Umbilical cord (tissue), 2 donors: Measurements from ENCODE around the gene CENPE. TPM values are rescaled to one million over a fixed set of nuclear protein-coding genes. Genes with fewer than 3 reads are reported as not detected.
"Not testable (repeated sequence)": the region's sequence is repeated elsewhere in the genome, so short reads cannot be mapped to it uniquely, and the experiment has no call there.

Experiments used
- DNase-seq: peaks from one replicate; pipeline ENCODE4 v3.0.0-alpha.2; 2015; ENCODE audit warnings: low spot score
- total RNA-seq: library from RNA; depleted of rRNA; stranded (reverse); fragments of >200 nt; gene quantifications from one replicate; pipeline ENCODE4 v1.2.3, GENCODE V29; 2014; ENCODE audit warnings: low replicate concordance; ENCODE audit not compliant: insufficient read depth

Gene CENPE, protein sequence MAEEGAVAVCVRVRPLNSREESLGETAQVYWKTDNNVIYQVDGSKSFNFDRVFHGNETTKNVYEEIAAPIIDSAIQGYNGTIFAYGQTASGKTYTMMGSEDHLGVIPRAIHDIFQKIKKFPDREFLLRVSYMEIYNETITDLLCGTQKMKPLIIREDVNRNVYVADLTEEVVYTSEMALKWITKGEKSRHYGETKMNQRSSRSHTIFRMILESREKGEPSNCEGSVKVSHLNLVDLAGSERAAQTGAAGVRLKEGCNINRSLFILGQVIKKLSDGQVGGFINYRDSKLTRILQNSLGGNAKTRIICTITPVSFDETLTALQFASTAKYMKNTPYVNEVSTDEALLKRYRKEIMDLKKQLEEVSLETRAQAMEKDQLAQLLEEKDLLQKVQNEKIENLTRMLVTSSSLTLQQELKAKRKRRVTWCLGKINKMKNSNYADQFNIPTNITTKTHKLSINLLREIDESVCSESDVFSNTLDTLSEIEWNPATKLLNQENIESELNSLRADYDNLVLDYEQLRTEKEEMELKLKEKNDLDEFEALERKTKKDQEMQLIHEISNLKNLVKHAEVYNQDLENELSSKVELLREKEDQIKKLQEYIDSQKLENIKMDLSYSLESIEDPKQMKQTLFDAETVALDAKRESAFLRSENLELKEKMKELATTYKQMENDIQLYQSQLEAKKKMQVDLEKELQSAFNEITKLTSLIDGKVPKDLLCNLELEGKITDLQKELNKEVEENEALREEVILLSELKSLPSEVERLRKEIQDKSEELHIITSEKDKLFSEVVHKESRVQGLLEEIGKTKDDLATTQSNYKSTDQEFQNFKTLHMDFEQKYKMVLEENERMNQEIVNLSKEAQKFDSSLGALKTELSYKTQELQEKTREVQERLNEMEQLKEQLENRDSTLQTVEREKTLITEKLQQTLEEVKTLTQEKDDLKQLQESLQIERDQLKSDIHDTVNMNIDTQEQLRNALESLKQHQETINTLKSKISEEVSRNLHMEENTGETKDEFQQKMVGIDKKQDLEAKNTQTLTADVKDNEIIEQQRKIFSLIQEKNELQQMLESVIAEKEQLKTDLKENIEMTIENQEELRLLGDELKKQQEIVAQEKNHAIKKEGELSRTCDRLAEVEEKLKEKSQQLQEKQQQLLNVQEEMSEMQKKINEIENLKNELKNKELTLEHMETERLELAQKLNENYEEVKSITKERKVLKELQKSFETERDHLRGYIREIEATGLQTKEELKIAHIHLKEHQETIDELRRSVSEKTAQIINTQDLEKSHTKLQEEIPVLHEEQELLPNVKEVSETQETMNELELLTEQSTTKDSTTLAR (N-terminal part only)
- total RNA-seq = 4.3 TPM

DNA sequence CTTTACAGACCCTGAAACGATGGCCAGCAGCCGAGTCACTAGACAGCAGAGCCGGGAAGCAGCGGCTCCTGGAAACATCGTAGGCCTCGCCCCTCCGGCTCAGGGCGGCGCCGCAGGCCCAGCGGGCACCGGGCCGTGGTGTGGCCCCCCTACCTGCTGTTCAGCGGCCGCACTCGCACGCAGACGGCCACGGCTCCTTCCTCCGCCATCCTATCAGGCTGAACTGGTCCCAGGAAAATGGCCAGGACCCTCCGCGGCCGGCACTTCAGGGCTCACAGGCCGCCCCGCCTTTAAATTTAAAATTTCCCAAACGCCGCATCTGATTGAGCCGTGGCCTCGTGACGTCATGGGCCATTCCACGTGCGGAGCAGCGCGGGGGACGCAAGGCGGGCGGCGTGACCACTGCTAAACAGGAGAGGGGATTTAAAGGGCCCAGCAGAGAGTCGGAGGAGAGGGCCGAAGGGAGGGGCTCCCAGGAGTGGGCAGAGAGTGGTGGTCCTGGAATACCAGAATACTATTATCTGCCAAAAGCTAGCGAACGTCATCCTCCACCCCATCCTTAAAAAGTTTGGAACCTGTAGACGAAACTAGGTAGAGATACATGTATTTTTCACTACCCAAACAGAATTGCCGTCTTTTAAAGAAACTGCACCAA lies at the start of gene CENPE:
Gene CENPE, minus strand, starts transcription at position 233 of the 655 bp plus-strand sequence. Its CDS starts 24 bp downstream, at position 209.
- peak; percentile 92 for DNase-seq

DNA sequence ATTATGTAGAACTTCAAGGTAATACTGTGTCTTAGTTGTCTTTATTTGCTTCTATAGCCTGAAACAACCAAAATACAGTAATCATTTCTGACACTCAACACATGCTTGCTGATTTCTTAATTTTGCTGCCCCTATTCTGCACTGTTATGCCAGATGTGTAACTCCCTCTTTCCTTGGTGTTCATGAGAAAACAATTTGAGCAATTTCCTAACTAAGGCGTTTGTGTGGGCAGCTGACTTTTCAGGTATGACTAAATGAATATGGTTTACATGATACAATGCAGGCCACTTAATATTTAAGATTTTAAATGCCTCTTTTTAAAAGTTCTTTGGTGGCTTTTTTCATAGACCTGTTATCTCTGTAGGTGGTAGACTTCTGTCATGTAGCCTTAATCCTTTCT lies 46.1 kb upstream of the CENPE start:
- no peak for DNase-seq

DNA sequence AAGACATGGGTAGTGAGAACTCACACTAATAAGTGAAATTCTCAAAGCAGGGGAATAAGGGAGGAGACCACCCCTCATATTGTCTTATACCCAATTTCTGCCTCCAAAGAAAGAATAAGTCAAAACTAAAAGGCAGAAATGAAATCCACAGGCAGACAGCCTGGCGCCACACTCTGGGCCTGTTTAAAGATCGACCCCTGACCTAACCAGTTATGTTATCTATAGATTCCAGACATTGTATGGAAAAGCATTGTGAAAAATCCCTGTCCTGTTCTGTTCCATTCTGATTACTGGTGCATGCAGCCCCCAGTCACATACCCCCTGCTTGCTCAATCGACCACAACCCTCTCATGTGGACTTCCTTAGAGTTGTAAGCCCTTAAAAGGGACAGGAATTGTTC lies 32.8 kb upstream of the CENPE start:
- DNase-seq = not testable (repeated sequence)

DNA sequence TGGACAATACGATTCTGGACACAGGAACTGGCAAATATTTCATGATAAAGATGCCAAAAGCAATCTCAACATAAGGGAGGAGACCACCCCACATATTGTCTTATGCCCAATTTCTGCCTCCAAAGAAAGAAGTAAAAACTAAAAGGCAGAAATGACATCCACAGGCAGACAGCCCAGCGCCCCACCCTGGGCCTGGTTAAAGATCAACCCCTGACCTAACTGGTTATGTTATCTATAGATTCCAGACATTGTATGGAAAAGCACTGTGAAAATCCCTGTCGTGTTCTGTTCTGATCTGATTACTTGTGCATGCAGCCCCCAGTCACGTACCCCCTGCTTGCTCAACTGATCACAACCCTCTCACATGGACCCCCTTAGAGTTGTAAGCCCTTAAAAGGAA lies 25.4 kb upstream of the CENPE start:
- DNase-seq = not testable (repeated sequence)

DNA sequence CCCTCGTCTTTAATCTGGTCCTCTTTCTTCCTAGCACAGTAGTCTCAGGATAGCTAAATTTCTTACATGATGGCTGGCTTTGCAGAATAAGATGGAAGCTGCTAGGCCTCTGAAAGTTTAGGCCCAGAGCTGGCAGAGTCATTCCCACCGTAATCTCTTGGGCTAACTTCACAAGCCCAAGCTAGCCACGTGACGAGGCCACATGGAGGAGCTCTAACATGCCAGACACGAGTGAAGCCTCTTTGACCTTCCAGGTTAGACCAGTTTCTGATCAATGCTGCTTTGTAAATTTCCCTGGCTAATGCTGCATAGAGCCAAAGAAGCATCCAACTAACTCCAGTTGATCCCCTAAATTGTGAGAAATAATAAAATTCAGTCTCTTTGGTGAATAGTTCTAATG lies 9.5 kb upstream of the CENPE start:
- no peak for DNase-seq

DNA sequence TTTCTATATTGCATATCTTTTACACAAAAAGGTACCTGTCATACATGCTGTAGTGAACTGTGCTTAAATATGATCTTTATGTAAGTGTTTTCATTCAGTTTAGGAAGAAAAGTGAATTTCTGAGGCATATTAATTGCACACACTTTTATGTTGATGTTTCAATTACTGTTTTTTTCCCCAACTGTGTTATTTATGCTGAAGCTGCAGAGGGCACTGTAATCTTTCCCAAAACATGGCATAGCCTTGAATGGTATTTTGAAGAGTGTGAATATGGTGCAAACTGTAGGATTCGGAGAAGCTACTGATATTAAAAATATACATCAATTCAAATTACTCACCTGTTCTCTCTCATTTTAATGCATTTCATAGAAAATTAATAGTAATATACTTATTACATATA lies 6.0 kb upstream of the CENPE start:
- DNase-seq = peak; percentile 9

DNA sequence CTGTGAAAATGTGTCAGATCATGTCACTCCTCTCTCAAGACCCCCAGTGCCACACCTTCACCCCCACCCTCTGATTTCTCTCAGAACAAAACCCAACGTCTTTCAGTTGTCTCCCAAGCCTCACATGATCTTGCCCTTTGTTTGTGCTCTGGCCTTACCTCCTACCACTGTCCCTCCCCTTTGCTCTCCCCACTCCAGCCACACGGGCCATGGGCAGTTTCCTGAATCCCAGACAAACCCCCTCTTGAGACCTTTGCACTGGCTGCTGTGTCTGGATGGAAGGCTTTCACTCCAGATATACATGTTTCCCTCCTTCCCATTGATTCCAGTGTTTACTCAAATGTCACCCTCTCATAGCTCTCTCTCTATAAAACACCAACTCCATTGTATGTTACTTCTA lies 3.6 kb upstream of the CENPE start:
- DNase-seq = no peak

DNA sequence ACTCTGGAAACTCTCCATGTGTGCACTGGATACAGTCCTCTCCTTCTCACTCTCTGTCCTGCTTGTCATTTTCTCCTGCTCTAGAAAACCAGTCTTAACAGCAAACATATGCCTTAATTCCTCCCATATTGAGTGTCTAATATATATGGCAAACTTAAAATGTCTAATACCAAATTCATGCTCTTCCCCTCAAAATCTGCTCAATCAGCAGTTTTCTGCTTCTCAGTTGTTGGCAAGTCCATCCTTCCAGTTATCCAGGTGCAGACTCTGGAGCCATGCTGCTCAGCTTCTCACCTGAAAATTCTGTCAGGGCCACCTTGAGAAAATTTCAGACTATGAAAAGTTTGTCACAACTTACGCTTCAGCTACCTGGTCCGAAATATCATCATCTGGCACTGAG lies 3.1 kb upstream of the CENPE start:
- no peak for DNase-seq

DNA sequence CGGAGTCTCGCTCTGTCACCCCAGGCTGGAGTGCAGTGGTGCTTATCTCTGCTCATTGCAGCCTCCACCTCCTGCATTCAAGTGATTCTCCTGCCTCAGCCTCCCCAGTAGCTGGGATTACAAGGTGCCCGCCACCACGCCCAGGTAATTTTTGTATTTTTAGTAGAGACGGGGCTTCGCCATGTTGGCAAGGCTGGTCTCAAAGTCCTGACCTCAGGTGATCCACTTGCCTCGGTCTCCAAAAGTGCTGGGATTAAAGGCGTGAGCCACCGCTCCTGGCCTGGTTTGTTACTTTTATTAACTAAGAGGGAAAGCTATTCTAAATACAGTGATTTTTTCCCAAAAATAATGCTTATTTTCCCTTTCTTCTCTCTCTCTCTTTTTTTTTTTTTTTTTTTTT lies 866 bp upstream of the CENPE start:
- DNase-seq = no peak

DNA sequence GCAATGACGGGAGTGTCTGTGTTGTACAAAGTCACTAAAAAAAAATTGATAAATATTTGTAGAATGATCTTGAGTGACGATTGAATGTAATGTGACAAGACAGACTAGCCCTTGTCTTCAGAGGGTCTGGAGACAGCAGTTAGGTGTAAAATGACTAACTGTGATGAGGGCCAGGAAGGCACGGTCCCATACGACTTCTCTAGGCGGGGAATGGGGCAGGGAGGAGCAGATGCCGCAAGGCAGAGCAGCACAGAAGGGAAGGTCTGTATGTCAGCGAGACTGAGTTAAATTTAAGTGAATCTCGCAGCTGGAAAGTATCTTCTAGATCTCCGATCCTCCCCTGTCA lies 405 bp downstream of the CENPE start:
- no peak for DNase-seq

DNA sequence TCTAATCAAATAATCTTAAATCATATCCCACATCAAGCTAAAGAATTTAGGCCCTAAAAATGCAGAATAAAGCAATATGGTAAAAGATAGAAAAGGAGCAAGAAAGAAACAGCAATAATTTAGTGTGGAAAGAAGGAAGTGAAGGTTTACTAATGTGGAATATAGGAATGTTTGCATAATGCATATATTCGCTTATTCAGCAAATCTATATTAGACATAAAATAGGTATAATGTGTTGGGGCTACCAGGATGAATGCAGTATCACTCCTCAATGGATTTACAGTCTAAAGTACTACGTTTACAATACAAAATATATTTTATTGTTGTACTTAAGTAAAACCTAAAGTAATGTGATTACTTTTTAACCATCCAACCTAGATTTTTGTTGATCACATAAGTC lies 4.7 kb downstream of the CENPE start:
- no peak for DNase-seq

DNA sequence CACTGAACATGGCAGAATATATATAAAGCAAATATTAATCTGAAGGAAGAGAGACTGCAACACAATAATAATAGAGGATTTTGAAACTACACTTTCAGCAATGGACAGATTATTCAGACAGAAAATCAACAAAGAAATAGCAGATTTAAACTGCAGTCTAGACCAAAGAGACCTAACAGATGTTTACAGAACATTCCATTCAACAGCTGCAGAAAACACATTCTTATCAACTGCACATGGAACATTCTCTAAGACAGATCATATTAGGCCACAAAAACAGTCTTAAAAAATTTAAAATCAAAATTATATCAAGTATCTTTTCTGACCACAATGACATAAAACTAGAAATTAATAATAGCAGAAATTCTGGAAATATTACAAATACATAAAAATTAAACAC lies 27.1 kb downstream of the CENPE start:
- DNase-seq = no peak

DNA sequence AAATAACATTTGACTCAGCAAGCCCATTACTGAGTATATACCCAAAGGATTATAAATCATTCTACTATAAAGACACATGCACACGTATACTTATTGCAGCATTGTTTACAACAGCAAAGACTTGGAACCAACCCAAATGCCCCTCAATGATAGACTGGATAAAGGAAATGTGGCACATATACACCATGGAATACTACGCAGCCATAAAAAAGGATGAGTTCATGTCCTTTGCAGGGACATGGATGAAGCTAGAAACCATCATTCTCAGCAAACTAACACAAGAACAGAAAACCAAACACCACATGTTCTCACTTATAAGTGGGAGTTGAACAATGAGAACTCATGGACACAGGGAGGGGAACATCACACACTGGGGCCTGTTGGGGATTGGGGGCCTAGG lies 28.4 kb downstream of the CENPE start:
- DNase-seq = not testable (repeated sequence)

DNA sequence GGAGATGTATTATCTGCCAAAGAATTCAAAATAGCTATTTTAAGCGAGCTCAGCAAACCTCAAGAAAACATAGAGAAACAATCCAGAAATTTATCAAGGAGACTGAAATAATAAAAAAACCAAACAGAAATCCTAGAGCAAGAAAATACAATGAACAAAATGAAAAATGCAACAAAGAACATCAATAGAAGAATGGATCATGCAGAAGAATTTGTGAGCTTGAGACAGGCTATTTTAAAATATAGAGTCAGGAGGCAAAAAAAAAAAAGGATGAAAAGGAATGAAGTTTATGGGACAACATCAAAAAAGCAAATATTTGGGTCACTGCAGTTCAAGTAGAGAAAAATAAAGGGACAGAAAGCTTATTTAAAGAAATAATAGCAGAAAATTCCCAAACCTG lies 29.1 kb downstream of the CENPE start:
- no peak for DNase-seq

DNA sequence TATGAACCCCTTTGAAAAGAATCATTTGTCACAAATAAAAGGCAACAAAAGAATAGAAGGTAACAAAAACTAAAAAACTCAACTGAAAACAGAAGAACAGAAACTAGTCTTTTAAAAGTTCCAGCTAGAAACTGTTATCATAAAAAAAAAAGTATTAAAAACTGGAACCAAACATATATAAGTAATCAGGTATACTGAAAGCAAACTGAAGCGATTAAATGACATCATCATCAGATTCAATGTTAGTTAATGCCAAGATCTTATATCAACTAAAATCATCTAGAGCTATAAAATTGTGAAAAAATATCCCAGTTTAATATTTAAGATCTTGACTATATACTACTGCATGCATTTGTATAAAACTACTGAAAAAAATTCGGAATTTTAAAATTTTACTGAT lies 36.0 kb downstream of the CENPE start:
- no peak for DNase-seq

DNA sequence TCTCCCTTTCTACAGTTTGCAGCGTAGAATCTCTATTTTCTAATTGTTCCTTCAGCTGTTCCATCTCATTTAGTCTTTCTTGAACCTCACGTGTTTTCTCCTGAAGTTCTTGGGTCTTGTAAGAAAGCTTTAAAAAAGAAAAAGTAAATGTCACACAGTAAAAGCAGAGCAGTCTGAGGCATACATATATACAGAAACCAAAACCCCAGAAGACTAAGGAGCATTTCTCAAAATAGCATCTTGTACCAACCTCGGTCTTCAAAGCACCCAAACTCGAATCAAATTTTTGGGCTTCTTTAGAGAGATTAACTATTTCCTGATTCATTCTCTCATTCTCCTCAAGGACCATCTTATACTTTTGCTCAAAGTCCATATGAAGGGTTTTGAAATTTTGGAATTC lies 39.4 kb downstream of the CENPE start:
- no peak for DNase-seq

DNA sequence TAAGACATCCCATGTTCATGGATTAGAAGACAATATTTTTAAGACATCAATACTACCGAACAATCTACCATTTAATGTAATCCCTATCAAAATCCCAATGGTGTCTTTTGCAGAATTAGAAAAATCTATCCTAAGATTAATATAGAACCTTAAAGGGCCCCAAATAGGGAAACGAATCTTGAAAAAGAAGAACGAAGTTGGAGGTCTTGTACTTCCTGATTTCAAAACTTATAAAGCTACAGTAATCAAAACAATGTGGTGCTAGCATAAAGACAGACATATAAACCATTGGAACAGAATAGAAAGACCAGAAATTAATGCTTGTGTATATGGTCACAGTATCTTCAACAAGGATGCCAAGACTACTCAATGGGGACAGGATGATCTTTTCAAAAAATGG lies 42.0 kb downstream of the CENPE start:
- no peak for DNase-seq

DNA sequence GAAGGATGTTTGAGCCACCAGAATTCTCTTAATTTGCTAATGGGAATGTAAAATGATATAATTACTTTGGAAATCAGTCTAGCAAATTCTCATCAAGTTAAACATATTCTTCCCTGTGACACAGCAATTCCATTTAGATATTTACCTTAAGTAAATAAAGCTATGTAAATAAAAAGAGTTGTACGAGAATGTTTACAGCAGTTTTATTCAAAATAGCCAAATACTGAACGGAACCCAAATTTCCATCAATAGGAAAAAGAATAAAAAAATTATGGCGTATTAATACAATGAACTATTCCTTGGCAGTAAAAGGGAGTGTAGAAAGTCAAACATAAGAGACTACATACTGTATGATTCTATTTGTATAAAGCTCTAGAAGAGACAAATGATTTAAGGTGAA lies 45.8 kb downstream of the CENPE start:
- no peak for DNase-seq

DNA sequence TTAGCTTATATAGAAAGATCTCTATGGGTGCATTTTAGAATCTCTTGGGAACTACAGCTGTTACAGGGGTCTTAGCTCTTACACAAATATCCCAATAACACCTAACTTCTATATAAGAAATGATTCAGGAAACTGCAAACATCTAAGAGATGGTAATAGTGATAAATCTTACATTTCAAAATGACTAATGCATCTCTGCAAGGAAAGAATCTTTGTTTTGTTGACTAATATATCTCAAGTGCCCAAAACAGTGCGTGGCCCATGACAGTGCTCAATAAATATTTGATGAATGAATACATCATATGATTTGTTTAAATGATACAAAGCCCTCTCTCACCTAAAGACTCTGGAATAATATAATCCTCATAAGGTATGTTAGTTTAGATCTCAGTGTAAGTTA lies 47.5 kb downstream of the CENPE start:
- DNase-seq = no peak

DNA sequence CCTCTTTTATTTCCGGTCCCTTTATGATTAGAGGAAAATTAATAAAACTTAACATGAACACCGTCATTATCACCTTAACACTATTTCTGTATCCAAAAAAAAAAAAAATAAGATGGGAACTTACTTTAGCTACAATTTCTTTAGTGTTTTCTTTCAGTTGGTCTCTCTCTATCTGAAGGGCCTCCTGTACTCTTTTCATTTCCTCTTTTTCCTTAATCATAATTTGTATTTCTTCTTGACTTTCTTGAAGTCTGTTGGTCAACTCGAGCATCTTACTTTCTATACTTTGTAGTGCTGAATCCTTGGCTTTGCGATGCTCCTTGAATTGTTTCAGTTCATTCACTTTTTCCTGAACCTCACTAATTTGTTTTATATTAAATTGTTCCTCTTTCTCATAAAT lies 53.2 kb downstream of the CENPE start:
- DNase-seq = no peak

DNA sequence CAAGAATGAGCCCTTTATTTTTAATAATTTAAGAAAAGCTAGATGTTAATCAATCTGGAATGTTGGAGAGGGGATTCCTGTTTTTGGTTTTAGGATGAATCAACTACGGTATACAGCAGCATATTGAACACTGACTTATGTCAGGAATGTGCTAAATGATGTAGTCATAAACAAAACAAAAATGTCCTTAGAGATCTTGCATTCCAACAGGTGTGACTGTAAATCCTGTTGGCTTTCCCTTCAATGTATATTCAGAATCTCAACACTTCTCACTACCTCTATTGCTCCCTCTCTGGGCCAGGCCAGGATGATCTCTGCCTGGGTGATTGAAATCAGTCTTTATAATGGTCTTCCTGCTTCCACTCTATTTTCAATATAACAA lies 60.7 kb downstream of the CENPE start:
- DNase-seq = no peak
